ENCODE measurements around the gene RGS1.

RGS1 gene

DNA sequence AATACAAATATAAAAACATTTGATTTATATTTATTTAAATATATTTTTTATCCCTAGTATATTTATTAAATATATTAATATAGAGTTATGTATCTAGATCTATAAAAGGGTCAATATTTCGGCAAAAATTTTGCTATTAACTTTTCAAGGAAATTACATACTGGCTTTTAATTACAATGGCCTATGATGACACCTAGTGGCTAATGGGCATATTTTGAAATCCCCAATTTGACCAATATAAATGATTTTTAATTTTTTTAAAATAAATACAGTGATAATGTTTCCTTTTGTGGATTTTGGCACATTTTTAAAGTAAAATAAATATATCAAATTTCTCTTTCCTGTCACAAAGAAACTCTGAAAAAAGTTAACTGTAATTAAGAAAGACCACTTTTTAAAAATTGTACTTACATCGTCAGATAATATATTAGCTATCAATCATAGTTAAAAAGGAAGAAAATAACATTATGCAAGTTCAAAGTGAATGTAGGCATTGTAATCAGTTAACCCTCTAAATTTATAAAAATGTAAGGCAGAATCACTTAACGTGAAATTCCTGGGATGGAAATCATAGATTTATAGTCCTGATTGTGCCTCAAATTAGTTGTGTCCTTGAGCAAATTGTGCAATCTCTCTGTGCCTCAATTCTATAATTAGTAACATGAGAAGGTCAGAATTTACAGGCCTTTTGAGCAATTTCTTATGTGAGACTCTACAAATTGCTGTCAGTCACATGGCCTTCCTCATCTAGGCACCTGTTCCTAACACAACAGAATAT lies 34.7 kb downstream of the RGS1 start:
- DNase-seq (ENCODE audit: low read depth in 4 of 4, low spot score in 1 of 4), result no peak

DNA sequence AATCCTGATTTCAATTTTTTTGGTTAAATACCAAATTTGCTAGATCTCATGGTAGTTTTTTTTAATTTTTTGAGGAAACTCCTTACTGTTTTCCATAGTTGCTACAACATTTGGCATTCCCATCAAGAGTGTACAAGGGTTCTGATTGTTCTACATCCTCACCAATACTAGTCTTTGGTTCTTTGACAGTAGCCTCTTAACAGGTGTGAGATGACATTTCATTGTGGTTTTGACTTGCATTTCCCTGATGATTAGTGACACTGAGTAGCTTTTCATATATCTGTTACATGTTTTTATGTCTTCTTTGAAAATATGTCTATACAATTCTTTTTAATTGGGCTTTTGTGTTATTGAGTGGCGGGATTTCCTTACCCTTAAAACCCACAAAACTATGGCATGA lies 39.5 kb downstream of the RGS1 start:
- no peak for DNase-seq (ENCODE audit: low read depth in 4 of 4, low spot score in 1 of 4)

DNA sequence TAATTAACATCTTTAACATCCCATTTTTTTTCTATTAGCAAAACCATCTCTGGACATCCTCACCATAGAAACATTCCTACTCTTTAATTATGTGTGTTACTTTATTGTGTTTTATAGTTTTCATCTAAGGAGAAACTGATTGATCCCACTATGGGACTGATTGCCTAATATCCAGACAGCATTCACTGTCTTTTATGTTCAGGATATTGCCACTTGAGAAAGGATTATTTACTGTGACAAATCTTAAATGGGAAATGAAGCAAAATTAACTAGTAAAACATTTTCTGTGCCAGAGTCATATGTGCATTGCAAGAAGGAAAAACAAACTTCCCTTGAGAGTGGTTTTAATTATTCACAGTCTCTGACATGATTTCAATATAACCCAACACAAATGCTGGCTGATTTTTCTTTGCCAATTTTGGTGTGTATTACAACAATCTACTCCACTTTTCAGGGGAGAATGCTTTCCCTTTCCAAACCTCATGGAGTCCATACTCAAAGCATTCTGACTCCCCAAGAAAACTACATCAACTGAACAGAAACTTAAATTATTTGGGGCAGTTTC lies 44.6 kb downstream of the RGS1 start:
- no peak for DNase-seq (ENCODE audit: low read depth in 4 of 4, low spot score in 1 of 4)

DNA sequence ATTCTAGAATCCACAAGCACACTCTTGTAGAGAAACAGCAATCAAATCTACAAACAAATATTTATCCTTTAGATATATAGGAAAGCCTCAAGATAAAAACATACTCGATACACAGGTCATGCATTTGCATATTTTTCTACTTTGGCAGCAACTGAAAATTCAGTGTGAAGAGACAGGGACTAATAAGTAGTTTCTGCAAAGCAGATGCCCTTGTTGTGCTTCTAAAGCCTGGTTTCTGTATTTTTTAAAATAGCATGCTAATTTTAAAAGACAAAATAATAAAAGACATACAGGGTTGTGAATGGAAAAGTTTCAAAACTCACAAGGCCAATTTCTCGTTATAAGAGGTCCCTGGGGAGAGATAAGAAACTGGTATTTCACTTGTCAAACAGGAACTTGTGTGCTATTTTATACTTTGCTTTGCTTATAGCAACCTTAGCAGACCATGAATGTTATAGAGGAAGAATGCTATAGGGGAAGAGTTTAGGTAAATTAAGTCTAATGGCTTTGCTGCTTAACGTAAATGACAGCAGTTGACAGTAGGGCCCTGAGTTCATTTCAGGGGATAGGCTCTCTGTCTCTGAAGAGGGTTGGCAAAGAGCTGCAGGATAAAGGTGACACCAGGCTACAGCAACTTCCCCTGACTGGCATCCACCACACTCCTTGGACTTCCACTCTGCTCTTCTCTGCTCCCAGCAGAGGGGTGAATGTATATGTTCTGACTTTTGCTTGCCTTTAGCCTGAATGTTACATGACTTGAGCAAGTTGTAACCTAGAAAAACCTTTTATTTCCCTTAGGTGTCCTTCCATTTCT lies 51.0 kb downstream of the RGS1 start:
- no peak for DNase-seq (ENCODE audit: low read depth in 4 of 4, low spot score in 1 of 4)

DNA sequence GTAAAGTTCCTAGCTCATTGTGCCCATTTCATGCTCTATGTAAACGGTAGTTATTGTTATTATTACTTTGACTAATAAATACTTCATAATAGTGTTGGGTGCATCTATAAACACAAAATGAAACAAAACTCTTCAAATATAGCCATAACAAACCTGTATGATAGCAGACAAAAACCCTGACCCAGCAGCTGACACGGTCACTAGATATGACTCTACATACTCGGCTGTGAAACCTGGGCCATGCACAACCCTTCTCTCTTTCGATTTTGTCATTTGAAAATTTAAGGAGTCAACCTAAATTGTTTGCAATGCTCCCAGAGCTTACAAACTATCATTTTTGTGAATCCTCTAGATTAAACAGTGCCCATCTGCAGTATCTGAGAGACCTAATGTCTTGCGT lies 52.3 kb downstream of the RGS1 start:
- DNase-seq (ENCODE audit: low read depth in 4 of 4, low spot score in 1 of 4), result no peak

DNA sequence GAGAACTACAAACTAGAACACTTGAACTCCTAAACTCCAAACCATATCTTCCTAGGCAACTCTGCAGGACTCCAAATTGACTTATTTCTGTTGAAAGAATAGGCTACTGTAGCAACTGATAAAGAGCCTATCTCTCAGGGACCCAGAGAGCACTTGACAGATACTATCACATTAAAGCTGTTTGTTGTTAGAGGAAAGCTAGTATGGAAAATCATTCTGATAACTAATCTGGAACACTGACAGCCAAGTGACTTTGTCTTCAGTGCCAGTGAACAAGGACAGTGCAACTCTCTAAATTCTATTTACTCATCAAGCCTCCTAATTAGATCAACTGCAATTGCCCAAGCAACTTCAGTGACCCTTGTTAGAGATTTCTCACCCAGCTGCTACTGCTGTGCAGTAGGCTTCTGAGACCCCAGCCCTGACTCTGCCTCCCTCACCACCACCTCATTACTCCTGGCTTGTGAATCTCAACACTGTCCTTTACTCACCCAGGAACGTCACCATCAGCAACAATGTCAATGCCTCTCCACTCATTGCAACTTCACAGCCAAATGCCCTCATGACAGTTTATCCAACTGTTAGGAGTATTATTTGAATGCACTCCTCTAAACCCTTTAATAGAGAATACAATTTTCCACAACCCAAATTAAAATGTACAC lies 53.0 kb downstream of the RGS1 start:
- DNase-seq (ENCODE audit: low read depth in 4 of 4, low spot score in 1 of 4), result no peak

DNA sequence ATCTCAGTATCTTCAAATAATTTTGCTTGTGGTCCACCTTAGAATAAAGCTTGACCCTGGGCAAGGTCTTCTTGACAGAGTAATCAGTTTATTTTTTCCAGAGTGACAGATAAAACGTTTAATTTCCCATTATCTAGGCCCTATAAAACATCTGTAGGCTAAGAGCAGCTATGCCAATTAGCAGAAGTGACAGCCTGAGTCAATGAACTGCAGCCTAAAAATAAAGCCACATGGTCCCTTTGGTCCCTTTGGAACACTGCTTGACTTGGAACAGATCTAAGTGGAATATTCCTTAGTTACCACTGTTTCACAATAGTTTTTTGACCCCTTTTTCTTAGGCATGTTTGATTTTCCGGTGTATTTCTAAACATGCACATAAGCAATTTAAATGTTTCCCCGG lies 54.0 kb downstream of the RGS1 start:
- DNase-seq (ENCODE audit: low read depth in 4 of 4, low spot score in 1 of 4), result no peak

All from stimulated activated CD4-positive, alpha-beta T cell treated with anti-CD3 and anti-CD28 coated beads, Interleukin-1b, Interleukin-23, amount 100 ng/mL, for 24 hours (primary cell).